Gastroesophageal sphincter (tissue), 3 donors: Measurements from ENCODE around the gene FAM78A.

ENCODE experiments used
- CTCF ChIP-seq, 4 experiments: fragments of 200-600 bp in 2 of 4; fragments of 450-650 bp in 2 of 4; sonication (generic) in 1 of 4; IDR thresholded peaks; one replicate each; pipeline ENCODE4 v1.5.1; 2017 to 2019; ENCODE audit warnings: antibody characterized with exemption in 4 of 4, mild to moderate bottlenecking in 2 of 4, moderate library complexity in 2 of 4
- POLR2AphosphoS5 ChIP-seq: sonication (generic); formaldehyde crosslinking; IDR thresholded peaks from one replicate; pipeline ENCODE4 v1.6.1; 2017; ENCODE audit warnings: antibody characterized with exemption

- TF ChIP-seq CTCF (IDR thresholded peaks at IDR 0.05) (no peak), POLR2AphosphoS5 (no peak)
Observed at GRCh38 chr9:131320031-131320685, 43.8 kb upstream of the FAM78A start.
